ENCODE data around the gene ETV5.
"Not testable (repeated sequence)": the region's sequence is repeated elsewhere in the genome, so short reads cannot be mapped to it uniquely, and the experiment has no call there.

Gene ETV5

GRCh38 chr3:186067360-186068242, 41.3 kb downstream of the ETV5 start:
- no peak for DNase-seq (ENCODE audit: low spot score)

- DNase-seq (ENCODE audit: low spot score): no peak
These were observed 48.7 kb downstream of the ETV5 start for GRCh38 chr3:186060222-186060621.

- DNase-seq (ENCODE audit: low spot score): no peak
These were observed 49.7 kb downstream of the ETV5 start for GRCh38 chr3:186059192-186059591.

GRCh38 chr3:186058225-186058624, 50.7 kb downstream of the ETV5 start:
- DNase-seq (ENCODE audit: low spot score): no peak

GRCh38 chr3:186057594-186057993, 51.3 kb downstream of the ETV5 start:
- DNase-seq (ENCODE audit: low spot score): no peak

GRCh38 chr3:186054792-186055352, 54.0 kb downstream of the ETV5 start:
- DNase-seq (ENCODE audit: low spot score): no peak

GRCh38 chr3:186053954-186054791, 54.7 kb downstream of the ETV5 start:
- no peak for DNase-seq (ENCODE audit: low spot score)

- no peak for DNase-seq (ENCODE audit: low spot score)
These were observed 56.6 kb downstream of the ETV5 start for GRCh38 chr3:186052096-186052840.

- no peak for DNase-seq (ENCODE audit: low spot score)
These were observed 59.9 kb downstream of the ETV5 start for GRCh38 chr3:186049001-186049400.

GRCh38 chr3:186048119-186048518, 60.8 kb downstream of the ETV5 start:
- DNase-seq (ENCODE audit: low spot score): no peak

- DNase-seq (ENCODE audit: low spot score): no peak
These were observed 62.1 kb downstream of the ETV5 start for GRCh38 chr3:186046838-186047237.

GRCh38 chr3:186044968-186045367, 63.9 kb downstream of the ETV5 start:
- DNase-seq (ENCODE audit: low spot score): no peak

- no peak for DNase-seq (ENCODE audit: low spot score)
These were observed 64.5 kb downstream of the ETV5 start for GRCh38 chr3:186044427-186044826.

GRCh38 chr3:186042521-186043202, 66.2 kb downstream of the ETV5 start:
- no peak for DNase-seq (ENCODE audit: low spot score)

GRCh38 chr3:186042036-186042435, 66.9 kb downstream of the ETV5 start:
- DNase-seq (ENCODE audit: low spot score): no peak

- no peak for DNase-seq (ENCODE audit: low spot score)
These were observed 70.5 kb downstream of the ETV5 start for GRCh38 chr3:186038360-186038759.

GRCh38 chr3:186035277-186035676, 73.6 kb downstream of the ETV5 start:
- DNase-seq (ENCODE audit: low spot score): no peak

GRCh38 chr3:186032321-186032720, 76.6 kb downstream of the ETV5 start:
- no peak for DNase-seq (ENCODE audit: low spot score)

- DNase-seq (ENCODE audit: low spot score): not testable (repeated sequence)
These were observed 82.9 kb downstream of the ETV5 start for GRCh38 chr3:186025993-186026392.

- no peak for DNase-seq (ENCODE audit: low spot score)
These were observed 83.7 kb downstream of the ETV5 start for GRCh38 chr3:186025161-186025560.

- DNase-seq (ENCODE audit: low spot score): no peak
These were observed 84.7 kb downstream of the ETV5 start for GRCh38 chr3:186024210-186024609.
